Stimulated activated CD4-positive, alpha-beta T cell treated with anti-CD3 and anti-CD28 coated beads, Interleukin-4, amount 100 ng/mL, for 24 hours (primary cell): ENCODE data around the gene RAD52.

Experiments used
- DNase-seq: peaks from one replicate; pipeline ENCODE4 v3.0.0-alpha.2; 2020

RAD52 gene

GRCh38 chr12:865614-866013 is 83.9 kb downstream of the RAD52 start:
- DNase-seq = no peak

DNA sequence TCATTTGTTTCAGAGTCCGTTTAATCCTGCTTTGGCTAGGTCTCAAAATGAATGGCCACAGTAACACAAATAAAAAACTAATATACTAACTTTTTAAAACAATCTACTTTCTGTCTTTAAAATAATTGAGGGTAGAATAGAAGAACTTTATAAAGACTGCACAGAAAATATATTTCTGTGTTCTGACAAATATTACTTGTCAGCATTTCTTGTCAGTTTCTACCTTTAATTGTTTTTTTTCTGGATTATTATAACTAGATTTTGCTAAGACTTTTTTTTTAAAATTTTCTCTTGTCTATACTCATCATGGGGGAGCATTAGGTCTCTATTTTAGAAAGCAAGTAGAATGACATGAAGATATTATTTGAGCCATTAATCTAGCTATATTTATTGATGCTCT is 86.2 kb downstream of the RAD52 start:
- DNase-seq = no peak

DNA sequence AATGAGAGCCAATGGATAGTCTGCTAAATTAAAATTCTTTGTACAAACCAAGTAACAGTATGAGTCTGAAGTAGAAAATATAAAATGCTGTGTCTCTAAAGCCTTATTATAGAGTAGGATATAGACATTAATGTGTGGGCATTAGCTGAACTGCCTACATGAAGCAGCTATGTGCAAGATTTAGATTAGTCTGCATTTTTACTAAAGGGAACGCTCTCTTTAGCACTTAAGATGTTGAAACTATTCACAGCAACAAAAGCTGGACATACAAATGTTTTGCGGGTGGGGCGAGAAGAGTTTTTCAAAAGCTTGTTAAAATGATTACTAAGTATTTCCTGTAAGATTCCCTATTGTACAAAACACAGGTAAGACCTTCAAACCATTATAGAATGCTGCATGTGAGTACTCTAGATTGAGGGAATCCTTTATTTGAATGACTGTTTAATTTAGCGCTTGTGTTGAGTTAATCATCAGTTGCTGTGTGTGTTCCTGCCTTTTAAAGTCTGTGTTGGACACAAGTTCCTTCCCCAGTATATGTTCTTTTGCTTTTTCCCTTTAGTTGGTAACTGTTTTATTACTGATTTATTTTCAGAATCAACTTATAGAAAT is 87.1 kb downstream of the RAD52 start:
- no peak for DNase-seq
